Activated T-cell treated with anti-CD3 and anti-CD28 coated beads for 1 hour (primary cell): ENCODE results near the gene HDAC10.
"Not testable (repeated sequence)": the region's sequence is repeated elsewhere in the genome, so short reads cannot be mapped to it uniquely, and the experiment has no call there.

ENCODE experiments used
- DNase-seq: peaks from one replicate; pipeline ENCODE4 v3.0.0-alpha.2; 2020; ENCODE audit warnings: low read depth

Gene HDAC10

DNA sequence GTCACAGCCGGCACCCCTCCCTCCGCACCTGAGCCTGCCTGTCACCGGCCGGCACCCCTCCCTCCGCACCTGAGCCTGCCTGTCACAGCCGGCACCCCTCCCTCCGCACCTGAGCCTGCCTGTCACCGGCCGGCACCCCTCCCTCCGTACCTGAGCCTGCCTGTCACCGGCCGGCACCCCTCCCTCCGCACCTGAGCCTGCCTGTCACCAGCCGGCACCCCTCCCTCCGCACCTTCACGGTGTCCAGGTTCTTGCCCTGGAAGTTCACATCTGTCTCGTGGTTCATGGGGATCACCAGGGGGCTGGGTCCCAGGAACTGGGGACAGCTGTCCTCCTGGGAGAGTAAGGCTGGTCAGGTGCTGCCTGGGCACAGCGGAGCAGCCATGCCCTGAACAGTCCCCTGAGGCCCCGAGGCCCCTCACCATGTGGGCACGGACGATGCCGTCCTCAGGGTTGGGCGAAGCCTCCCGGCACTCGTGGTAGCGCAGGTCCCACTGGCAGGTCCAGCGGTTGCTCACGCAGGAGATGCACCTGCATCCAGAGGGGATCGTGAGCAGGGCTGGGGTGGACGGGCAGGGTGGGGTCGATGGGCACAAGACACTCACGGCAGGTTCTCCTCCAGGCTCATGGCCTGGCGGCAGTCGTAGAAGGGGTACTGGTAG lies 34.6 kb upstream of the HDAC10 start:
- no peak for DNase-seq

DNA sequence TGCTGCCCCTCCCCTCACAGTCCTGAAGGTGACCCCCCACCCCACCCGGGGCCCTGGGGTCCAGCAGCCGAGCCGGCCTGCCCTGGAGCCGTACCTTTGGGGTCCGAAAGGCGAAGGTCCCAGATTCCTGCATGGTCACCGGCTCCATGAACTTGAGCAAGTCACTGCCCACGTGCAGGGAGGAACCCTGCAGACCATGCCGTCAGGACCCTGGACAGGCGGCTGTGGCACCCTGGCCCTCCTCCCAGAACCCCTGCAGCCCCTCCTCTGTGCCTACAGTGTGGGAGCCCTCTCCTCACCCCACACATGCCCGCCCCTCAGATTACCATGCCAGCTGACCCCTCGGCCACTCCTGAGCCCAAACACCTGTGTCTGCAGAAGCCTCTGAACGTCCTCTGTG lies 33.4 kb upstream of the HDAC10 start:
- no peak for DNase-seq

DNA sequence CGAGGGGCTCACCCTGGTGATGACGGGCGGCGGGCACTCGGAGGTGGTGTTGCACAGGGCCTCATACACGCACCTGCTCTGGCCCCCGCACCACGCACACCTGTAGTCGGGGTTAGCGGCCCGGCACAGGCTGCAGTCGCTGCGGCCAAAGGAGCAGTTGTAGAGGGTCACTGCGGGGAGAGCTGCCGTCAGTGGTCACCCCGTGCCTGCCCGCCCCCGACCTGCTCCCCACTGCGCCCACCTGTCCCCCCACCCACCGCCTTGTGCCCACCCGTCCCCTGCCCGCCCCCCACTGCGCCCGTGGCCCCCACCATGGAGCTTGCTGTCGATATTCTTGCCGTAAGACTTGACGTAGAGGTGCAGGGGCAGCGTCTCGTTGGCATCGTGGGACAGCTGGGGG lies 32.8 kb upstream of the HDAC10 start:
- DNase-seq = no peak

DNA sequence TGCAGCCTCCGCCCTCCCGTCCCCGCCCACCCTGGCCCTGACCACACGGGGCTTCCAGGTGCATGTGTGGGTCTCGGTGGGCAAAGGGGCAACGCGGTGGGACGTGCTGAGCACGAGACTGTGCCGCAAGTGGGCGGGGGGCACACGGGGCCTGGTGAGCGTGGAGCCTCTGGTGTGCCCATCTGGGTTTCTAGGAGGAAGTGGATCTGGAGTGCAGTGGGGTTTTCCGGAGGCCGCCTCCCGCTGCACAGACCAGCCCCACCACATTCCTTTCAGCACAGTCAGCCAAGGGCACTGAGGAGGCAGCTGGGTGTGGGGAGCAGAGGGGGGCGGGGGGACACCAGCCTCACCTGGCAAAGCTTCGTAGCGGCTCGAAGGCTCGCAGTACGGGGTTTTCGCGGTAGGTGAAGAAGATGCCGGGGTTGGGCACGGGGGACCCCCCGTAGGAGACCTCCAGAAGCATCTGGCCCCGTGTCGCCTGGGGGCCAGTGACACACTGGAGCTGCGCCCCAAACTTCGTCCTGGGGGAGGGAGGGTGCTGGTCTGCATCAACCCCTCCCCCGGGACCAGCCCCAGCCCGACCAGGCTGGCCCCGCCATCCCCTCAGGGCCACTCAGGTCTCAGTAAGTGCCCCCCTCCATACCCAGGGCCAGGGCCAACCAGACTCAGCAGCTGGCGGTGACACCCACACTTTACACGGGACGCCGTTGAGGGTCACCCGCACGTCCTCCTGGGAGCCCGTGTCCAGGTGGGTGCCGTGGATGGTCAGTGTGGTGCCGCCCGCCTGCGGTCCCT lies 31.5 kb upstream of the HDAC10 start:
- no peak for DNase-seq

DNA sequence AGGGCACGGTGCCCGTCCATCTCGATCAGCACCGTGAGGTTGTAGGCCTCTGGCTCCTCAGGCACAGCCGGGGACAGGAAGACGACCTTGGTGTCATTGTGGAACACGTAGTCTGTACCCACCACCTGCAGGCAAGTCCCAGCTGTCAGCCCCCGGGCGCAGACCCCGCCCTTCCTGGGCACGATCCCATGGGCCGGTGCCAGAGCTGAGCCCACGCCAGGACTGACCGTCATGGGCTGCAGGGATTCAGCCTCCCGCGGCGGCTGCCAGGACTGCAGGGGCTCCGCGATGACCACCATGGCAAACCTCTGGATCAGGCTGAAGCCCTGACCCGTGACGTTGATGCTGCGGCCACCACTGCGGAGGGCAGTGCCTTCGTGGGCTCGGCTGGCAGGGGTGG lies 30.9 kb upstream of the HDAC10 start:
- no peak for DNase-seq

DNA sequence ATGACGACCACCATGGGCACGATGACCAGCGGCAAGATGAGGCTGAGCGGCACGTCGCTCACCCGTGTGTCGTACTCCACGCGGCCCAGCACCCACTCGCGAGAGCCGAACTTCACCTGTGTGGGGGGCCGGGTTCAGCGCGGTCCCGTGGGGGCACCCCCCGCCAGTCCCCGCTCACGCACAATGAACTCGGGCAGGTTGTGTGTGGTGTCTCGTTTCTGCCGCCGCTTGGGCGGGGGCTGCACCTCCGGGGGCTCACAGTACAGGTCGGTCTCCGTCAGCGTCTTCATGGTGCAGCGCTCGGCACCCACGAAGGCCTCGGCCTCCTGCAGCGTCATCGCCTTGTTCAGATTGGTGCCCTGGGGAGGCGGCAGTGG lies 30.3 kb upstream of the HDAC10 start:
- no peak for DNase-seq

DNA sequence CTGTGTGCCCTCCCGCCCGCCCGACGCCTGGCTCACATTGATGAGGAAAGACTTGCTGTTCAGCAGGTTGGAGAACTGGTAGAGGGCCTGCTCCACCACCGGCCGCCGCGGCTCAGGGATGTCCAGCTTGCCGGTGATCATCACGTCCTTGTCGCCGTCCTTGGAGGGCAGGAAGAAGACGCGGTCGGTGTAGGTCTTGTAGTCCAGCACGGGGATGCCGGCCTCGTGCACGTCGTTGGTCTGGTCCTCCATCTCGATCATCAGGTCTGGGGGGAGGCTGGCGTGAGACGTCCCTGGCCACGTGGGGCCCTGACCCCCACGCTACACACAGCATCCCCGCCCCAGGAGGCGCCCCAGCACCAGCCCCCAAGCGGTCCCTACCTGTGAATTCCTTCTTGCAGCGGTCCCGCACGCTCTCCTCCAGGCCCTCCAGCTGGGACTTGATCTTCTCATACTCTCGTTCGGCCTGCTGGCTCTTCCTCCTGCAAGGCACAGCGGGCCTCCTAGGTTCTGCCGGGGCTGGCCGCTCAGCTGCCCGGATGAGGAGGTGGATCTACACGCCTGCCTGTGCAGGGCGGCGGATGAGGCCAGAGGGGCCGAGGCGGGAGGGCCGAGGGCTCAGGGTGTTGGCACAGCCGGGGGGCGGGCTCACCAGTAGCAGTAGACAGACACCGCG lies 29.8 kb upstream of the HDAC10 start:
- no peak for DNase-seq

DNA sequence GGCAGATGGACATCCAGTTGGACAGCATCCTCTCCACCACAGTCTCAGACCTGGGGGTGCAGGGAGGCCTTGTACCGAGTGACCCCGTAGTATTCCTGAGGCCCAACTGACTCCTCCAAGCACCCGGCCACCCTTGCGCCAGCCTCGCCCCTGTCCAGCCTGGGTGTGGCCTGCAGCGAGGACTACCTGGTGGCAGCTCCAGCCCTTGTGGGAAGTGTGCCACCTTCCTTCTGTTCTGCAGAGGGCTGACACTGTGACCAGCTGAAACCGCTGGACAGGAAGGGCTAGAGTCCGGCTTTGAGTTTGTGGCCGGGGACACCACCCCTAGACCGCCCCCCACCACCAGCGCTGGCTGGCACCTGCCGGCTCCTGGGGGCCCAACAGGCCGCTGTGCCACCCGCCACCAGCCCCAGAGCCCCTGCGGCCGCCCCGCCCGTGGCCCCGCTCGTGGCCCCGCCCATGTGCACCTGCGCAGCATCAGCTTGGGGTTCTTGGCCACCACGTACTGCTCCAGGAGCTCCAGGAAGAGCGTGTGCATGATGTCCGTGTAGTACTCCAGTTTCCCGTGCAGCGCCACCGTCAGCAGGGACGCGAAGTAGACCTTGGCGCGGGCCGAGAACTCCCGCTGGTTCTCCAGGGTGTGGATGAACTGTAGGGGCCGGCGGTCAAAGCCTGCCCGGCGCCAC lies 29.1 kb upstream of the HDAC10 start:
- no peak for DNase-seq

DNA sequence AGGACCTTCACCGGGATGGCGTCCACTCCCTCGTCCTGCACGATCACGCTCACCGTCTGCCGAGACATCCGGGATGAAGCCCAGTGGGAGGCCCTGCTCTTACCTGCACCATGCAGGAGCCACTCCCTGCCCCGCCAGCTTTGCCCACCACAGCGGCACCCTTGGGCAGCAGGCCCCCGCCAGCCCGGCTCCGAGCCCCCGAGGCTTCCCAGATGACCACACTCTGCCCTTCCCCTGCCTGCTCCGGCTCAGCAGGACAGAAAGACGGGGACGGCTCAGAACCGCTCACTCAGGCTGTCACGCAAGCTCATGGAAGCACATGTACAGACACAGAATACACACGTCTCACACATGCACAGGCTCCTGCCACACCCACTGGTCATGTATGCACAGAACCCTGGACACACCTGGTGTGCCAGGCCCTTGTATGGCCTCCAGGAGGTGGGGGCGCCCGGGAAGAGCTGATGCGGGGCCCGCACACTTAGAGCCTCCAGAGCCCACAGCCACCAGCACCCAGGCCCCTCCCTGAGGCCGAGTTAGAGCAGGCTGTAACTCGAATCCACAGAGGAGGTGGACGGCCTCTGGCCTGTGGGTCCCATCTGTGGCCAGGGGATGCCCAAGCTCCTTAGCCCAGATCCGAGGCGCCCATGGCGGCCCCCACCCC lies 28.0 kb upstream of the HDAC10 start:
- no peak for DNase-seq

DNA sequence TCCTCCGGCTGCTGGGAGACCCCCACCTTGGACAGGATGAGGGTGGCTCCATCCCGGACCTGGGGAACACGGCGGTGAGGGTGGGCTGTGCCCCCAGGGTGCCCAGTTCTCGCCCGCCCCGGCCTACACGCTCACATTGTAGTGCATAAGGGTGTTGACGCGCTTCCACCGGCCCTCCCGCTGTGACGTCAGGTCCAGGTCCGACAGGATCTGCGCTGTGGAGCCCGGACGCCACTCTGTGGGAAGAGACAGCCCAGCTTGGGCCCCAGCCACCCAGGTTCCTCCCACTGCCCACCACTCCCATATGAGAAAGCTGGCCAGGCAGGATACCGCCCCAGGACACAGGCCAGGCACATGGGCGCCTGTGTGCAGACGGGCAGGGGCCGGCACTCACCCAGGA lies 27.4 kb upstream of the HDAC10 start:
- no peak for DNase-seq

DNA sequence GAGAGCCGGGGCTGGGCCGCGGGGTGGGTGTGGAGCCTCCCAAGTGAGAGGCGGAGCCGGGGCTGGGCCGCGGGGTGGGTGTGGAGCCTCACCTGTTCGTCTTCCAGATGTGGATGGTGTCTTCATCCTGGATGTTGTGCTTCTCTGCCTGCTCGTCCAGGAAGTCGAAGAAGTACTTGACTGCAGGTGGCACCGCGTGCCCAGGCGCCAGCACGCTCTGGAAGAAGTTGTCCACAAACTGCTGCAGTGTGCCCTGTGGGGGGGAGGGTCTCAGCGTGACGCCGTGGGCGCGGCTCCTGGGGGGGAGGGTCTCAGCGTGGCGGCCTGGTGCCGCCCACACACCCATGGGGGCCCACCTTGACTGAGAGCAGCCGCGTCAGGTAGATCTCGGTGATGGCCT lies 26.7 kb upstream of the HDAC10 start:
- no peak for DNase-seq

DNA sequence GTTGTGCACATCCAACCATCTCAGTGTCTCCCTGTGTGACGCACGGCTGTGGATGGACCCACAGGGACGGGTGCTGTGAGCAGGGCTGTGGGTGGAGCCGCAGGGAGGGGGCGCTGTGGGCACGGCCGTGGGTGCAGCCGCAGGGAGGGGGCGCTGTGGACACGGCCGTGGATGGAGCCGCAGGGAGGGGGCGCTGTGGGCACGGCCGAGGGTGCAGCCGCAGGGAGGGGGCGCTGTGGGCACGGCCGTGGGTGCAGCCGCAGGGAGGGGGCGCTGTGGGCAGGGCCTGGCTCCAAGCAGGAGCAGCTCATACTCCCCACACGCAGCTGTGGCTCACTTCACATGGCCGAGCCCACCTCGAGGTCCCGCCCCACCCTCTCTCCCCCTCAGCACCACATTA lies 25.1 kb upstream of the HDAC10 start:
- DNase-seq = no peak

DNA sequence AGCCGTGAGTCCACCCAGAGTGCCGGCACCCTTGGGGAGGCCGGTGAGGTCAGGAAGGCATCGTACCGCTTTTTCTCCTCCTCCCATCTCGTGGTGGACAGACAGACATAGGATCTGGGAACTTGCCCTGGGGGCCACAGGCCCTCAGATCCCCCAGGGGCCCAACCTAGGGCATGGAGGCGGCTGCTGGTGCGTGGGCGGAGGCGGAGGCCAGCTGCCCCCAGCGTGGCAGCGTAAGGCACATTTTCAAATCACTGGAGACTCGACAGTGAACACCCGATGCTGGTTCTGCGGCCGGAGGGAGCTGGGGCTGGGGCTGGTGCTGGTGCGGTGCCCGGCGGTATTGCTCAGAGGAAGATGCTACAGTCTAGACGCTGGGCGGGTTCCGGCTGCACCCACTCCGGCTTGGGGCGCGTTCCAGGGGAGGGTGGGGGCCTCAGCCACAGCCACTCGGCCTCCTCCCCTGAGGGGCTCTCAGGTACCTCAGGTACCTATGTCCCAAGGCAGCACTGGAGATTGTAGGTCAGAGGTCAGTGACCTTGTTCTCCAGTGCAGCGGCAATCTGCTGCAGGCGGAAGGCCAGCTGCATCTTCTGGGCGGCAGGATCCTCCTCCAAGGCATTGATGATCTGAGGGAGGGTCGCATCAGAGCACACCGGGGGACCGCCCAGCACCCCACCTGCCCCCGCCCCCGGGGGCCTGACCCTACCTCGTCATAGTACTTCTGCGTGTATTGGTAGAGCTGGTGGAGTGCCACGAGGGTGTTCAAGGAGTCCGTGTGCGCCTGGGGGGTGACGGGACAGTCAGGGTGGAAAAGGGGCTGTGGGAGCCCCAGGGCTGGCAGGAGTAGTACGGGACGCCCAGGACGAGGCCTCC lies 24.4 kb upstream of the HDAC10 start:
- DNase-seq = no peak

DNA sequence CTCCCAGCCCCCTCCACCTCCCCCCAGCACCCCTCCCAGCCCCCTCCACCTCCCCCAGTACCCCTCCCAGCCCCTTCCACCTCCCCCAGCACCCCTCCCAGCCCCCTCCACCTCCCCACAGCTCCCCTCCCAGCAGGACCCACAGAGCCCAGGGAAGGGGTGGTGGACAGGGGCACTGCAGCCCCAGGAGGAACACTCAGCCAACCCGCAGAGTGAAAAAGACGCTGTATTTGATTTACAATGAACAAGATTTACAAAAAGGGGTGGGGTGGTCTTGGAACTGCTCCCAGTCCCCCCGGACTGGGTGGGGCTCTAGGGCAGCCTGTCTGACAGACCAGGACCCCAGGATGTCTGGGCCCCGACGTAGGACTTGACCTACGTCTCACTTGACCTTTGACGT lies 23.7 kb upstream of the HDAC10 start:
- DNase-seq = no peak

DNA sequence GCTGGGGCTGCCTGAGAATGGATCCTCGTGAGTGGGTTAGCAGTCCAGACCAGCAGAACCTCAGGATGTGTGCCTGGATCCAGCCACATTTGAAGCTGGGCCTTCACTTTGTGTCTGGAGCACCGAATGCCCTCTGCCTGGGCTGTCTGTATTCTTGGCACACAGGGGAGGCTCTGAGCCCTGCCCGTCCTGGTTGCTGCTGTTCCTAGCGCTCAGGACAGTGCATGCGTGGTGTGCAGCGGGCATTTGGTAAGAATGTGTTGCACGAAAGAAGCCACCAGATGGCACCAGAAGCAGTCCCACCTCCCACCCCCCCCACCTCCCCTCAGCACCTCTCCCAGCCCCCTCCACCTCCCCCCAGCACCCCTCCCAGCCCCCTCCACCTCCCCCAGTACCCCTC lies 23.2 kb upstream of the HDAC10 start:
- no peak for DNase-seq

DNA sequence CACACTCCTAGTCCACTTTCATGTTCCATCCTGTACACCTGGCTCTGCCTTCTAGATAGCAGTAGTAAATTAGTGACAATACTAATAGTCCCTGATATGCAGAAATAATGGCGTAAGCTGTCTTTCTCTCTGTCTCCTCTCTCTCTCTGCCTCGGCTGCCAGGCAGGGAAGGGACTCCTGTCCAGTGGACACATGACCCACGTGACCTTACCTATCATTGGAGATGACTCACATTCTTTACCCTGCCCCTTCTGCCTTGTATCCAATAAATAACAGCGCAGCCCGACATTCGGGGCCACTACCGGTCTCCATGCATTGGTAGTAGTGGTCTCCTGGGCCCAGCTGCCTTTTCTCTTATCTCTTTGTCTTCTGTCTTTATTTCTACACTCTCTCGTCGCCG lies 22.7 kb upstream of the HDAC10 start:
- DNase-seq = not testable (repeated sequence)

DNA sequence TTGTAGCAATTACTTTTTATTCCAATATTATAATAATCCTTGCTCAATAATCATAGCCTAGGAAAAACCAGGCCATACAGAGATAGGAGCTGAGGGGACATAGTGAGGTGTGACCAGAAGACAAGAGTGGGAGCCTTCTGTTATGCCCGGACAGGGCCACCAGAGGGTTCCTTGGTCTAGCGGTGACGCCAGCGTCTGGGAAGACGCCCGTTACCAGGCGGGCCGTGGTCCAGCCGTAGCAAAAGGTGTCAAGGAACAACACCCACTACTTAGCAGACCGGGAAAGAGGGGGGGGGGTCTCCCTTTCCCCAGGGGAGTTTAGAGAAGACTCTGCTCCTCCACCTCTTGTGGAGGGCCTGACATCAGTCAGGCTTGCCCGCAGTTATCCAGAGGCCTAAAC lies 22.3 kb upstream of the HDAC10 start:
- not testable (repeated sequence) for DNase-seq

DNA sequence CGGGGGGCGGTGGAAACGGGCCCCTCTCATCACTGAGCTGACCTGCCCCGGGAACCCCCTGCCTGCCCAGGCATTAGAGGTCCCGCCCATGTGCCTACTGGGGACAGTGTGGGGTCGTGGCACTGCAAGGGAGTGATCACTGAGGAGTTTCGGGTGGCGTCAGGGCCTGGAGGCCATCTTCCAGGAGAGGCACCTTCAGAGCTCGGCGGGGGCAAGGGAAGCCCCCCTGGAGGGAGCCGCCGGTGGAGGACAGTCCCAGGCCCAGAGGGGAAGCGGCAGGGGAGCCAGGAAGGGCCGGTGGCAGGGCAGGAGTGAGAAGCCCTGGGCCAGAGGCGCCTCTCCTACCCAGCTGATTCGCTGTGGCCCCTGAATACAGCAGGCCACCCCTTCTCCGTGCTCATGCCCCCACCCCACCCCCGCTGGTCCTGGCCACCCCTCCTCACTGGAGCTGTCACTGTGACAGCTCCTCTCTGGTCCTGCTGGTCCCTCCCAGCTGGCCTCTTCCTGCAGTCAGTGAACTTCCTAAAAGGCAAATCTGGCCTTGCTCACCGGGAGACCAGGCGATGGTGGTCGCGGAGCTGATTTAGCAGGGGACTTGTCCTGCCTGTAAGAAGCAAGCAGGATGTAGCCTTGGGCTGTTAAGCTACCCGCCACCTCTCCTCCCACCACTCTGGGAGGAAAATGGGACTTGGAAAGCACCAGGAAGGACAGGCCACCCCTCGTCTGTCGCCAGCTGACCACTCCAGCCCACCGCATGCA lies 21.2 kb upstream of the HDAC10 start:
- no peak for DNase-seq

DNA sequence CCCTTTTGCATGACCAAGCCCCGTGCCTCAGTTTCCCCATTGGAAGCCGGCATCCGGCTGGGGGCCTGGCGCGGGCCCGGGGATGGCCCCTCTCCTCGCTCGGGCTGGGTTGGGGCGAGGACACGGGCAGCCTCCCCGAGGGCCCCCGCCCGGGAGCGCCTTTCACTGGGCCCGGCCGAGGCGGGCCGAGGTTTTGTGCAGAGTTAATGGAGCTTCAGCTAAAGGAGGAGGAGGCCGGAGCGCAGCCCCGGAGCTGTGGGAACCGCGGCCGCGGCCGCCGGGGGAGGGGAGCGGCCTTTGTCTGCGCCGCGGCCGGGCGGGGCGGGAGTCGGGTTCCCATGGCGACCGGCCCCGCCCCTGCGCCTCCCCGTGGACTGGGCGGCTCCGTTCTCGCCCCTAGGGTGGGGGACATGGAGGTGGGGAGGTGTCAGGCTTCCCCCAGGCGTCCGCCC lies 20.5 kb upstream of the HDAC10 start:
- DNase-seq = peak; percentile 47

DNA sequence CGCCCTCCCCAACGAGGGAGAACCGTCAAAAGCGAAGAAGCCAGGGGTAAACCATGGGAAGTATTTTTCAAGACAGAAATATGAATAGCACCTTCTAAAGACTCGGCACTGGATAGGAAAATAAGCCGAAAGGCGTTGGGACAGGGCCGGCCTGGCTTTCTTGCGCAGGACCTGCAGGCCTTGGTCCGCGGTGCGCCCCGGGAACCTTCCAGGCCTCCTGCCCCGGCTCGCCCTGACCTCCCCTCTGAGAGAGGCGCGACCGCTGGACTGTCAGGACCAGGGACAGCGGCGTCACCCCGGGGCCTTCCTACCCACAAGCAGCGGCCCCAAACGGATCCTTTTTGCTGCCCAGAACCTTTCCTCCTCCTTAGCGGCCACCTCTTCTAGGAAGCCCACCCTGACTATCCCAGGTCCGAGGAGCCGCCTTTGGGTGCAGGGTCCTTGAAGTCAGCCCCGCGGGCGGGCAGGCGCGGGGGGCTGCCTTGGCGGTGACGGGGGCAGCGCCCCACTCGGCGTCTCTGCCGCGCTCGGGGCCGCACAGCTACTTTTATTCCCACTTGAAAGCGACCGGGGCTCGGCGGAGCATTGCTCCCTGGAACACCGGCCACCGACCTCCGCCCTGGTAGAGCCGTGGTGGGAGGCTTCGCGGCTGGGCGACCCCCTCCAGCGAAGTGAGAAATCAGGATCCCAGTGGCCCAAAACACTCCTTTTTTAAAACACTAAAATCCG lies 19.8 kb upstream of the HDAC10 start:
- peak; percentile 60 for DNase-seq
